Renal cortical epithelial cell (primary cell): ENCODE measurements around the gene PLD5. TPM values are rescaled to one million over a fixed set of nuclear protein-coding genes. Genes with fewer than 3 reads are reported as not detected.
"Not testable (repeated sequence)": the region's sequence is repeated elsewhere in the genome, so short reads cannot be mapped to it uniquely, and the experiment has no call there.

Experiments used
- DNase-seq: peaks from one replicate; pipeline ENCODE4 v3.0.0-alpha.2; 2011; ENCODE audit warnings: low read depth
- total RNA-seq: library from RNA; depleted of rRNA; stranded (reverse); fragments of >200 nt; gene quantifications from 2 replicates; pipeline ENCODE4 v1.2.3, GENCODE V29; 2014

PLD5 gene
- total RNA-seq, 1 donor from 2014 or later, result 1.7 TPM

- DNase-seq, result not testable (repeated sequence)
These were observed 465.9 kb downstream of the PLD5 start for GRCh38 chr1:242058582-242058981.

- DNase-seq, result not testable (repeated sequence)
These were observed 466.3 kb downstream of the PLD5 start for GRCh38 chr1:242058181-242058580.

- DNase-seq, result no peak
These were observed 466.8 kb downstream of the PLD5 start for GRCh38 chr1:242057745-242058115.

DNA sequence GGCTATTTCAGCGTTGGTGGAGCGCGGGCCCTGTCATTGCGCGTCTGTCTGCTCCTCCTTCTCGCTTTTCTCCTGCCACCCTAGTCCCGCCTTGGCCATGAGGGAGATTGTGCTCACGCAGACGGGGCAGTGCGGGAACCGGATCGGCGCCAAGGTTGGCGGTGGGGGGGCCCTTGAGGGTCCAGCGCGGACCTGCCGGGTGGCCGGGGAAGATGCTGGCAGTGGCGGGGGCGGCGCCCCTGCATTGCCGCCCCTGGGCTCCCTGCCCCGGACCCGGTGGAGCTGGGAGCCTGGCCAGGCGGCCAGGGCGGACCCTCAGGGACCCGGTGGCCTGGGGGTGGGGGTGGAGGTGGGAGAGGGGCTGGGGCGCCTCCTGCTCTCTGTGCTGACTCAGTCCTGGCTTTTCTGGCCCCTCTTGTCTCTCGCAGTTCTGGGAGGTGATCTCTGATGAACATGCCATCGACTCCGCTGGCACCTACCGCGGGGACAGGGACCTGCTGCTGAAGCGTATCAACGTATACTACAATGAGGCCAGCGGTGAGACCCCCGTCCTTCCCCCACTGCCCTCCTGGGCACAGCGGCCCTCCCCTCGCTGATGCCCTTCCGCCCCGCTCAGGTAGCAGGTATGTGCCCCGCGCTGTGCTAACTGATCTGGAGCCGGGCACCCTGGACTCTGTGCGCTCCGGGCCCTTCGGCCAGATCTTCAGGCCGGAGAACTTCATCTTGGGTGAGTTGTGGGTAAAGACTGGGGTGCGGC is 467.3 kb downstream of the PLD5 start:
- DNase-seq, result no peak

DNA sequence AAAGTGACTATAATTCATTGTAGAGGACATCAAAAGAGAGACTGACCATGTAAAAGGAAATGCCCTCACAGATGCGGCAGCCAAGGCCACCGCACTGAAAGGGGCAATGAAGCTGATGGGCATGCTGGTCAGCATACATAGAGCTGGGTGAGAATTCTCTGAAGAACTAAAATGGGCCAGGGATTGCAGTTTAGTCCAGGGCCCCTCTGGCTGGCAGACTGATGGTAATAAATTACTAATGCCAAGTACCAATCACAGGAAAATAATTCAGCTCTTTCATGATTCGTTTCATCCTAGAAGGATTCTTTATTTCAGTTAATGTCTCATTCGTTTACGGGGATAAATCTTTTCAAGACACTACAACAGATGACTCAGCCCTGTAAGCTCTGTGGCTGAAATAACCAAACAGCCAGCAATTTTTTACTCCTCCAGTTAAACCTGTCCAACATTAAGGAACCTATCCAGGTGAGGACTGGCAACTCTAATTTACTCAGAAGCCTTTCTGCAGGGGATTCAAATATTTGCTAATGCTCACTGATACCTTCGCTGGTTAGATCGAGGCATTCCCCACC is 468.7 kb downstream of the PLD5 start:
- peak; percentile 19 for DNase-seq

- DNase-seq, result no peak
These were observed 481.3 kb downstream of the PLD5 start for GRCh38 chr1:242043165-242043564.

DNA sequence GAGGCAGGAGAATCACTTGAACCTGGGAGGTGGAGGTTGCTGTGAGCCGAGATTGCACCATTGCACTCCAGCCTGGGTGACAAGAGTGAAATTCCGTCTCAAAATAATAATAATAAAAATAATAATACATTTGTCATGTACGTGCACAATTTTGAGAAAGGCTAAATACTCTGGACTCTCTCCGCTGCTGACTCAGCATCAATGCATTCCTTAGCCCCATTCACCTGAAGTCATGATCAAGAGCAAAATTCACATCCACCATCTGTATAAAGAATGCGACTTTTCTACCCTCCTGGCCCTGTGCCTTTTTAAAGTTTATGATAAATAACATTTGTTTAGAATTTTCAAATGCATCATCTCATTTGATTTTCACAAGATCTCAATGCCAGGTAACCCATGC is 490.1 kb downstream of the PLD5 start:
- DNase-seq, result no peak

DNA sequence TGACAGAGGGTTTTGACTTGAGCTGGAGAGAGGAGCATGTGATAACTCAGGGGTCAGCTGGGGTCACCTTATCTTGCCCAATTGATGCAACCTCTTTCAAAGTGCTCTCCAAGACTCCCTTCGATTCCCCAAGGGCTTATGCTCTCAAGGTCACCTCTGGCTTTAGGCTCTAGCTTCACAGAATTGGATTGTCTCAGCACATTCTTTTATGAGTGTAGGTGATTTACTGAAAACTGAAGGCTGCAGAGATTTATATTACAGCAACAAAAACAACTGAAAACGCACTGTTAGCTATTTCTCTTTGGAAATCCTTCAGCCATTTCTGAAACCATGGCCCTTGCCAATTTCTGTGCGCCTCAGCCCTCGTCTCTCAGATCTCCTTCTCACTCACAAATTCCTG is 491.1 kb downstream of the PLD5 start:
- DNase-seq, result no peak
